Naive thymus-derived CD4-positive, alpha-beta T cell (primary cell): ENCODE results near the gene SERPING1. TPM values are rescaled to one million over a fixed set of nuclear protein-coding genes. Genes with fewer than 3 reads are reported as not detected.

Source experiments
- ATAC-seq: fragments of 150-1000 bp; cut with Tn5 transposase; 2 replicates; pipeline ENCODE4 v1.10.0; 2021; ENCODE audit warnings: mild to moderate bottlenecking, moderate library complexity
- CTCF ChIA-PET: fragments of 350-600 bp; sonication (Branson Sonifier 250); formaldehyde crosslinking; loops from one replicate; lab custom pipeline; 2021; ENCODE audit warnings: antibody characterized with exemption; lab: Charles Lee
- POLR2A ChIA-PET: fragments of 350-600 bp; sonication (Branson Sonifier 250); formaldehyde crosslinking; loops from one replicate; lab custom pipeline; 2021; ENCODE audit warnings: antibody characterized with exemption, inconsistent platforms; lab: Charles Lee
- DNase-seq, 9 donors: peaks; one replicate each; pipeline versions ENCODE4 v3.0.0 to v3.0.0-alpha.2; 2020 to 2022; ENCODE audit warnings: mixed read lengths in 1 of 9
- H3K27ac ChIP-seq: one replicate; pipeline ENCODE4 v1.7.0; 2013; ENCODE audit warnings: mild to moderate bottlenecking, low read depth, low read length, moderate library complexity
- H3K27me3 ChIP-seq, 2 donors: one replicate each; pipeline ENCODE4 v1.7.0; 2013; ENCODE audit warnings: low read length in 2 of 2, mild to moderate bottlenecking in 2 of 2, moderate library complexity in 2 of 2; ENCODE audit not compliant: control insufficient read depth in 2 of 2, insufficient read depth in 2 of 2
- H3K36me3 ChIP-seq, 3 experiments: 1 replicate in 2 of 3; 2 replicates in 1 of 3; pipeline ENCODE4 v1.7.0; 2013; ENCODE audit warnings: low read length in 3 of 3, mild to moderate bottlenecking in 3 of 3, moderate library complexity in 1 of 3; ENCODE audit not compliant: insufficient read depth in 3 of 3, control insufficient read depth in 2 of 3
- H3K4me1 ChIP-seq, 2 donors: one replicate each; pipeline ENCODE4 v1.7.0; 2013; ENCODE audit warnings: low read length in 2 of 2, mild to moderate bottlenecking in 2 of 2, moderate library complexity in 1 of 2; ENCODE audit not compliant: control insufficient read depth in 2 of 2, insufficient read depth in 2 of 2
- H3K4me3 ChIP-seq: 2 replicates; pipeline ENCODE4 v1.7.0; 2013; ENCODE audit warnings: mild to moderate bottlenecking, low read length
- H3K9me3 ChIP-seq, 3 experiments: 1 replicate in 2 of 3; 2 replicates in 1 of 3; pipeline ENCODE4 v1.7.0; 2013; ENCODE audit warnings: low read length in 3 of 3; ENCODE audit not compliant: control insufficient read depth in 2 of 3
- H3K27ac Mint-ChIP-seq, 9 donors: one replicate each; pipeline ENCODE4 v1.8.0; 2020 to 2022; ENCODE audit warnings: mixed read lengths in 9 of 9, mild to moderate bottlenecking in 8 of 9, moderate library complexity in 5 of 9, inconsistent platforms in 2 of 9
- H3K27me3 Mint-ChIP-seq, 5 donors: one replicate each; pipeline ENCODE4 v1.8.0; 2021 to 2022; ENCODE audit warnings: mixed read lengths in 5 of 5, mild to moderate bottlenecking in 1 of 5
- H3K36me3 Mint-ChIP-seq, 5 donors: one replicate each; pipeline ENCODE4 v1.8.0; 2020 to 2022; ENCODE audit warnings: mixed read lengths in 5 of 5, mild to moderate bottlenecking in 3 of 5, inconsistent platforms in 1 of 5
- H3K4me1 Mint-ChIP-seq, 7 donors: one replicate each; pipeline ENCODE4 v1.8.0; 2020 to 2022; ENCODE audit warnings: mixed read lengths in 7 of 7, mild to moderate bottlenecking in 3 of 7, inconsistent platforms in 1 of 7
- H3K4me3 Mint-ChIP-seq, 10 donors: one replicate each; pipeline ENCODE4 v1.8.0; 2020 to 2022; ENCODE audit warnings: mild to moderate bottlenecking in 10 of 10, mixed read lengths in 10 of 10, moderate library complexity in 6 of 10, inconsistent platforms in 2 of 10
- H3K9me3 Mint-ChIP-seq, 11 donors: one replicate each; pipeline ENCODE4 v1.8.0; 2020 to 2022; ENCODE audit warnings: mixed read lengths in 11 of 11, mild to moderate bottlenecking in 4 of 11, inconsistent platforms in 1 of 11, moderate library complexity in 1 of 11
- intact Hi-C, 2 donors: fragments of 100-400 bp; cut with micrococcal nuclease; formaldehyde crosslinking; loops; one replicate each; pipeline ENCODE4 v1.15.1; 2023
- polyA plus RNA-seq, 2 donors: library from polyadenylated mRNA; unstranded; fragments of 300-500 nt; fragmentation: Illumina TruSeq; gene quantifications; one replicate each; pipeline ENCODE4 v1.2.3, GENCODE V29; 2021
- total RNA-seq, 6 experiments: library from RNA in 5 of 6; stranded (reverse) in 5 of 6; gene quantifications; 1 replicate in 5 of 6; 2 replicates in 1 of 6; pipeline ENCODE4 v1.2.3 and lab custom pipeline; 2021 to 2026

SERPING1 gene
- total and polyA plus RNA-seq, 7 experiments from 2014 or later, result 0.21 to 3.7 (median 0.97) TPM; not detected in 4

GRCh38 chr11:57586711-57587245, 10.7 kb upstream of the SERPING1 start:
- ChIA-PET POLR2A (no interaction called here), CTCF (no interaction called here)
- Histone ChIP-seq H3K36me3 (no peaks in the 10 kb centered on the region), H3K4me3 (no peak overlapping the region), H3K27me3 (no peaks in the 10 kb centered on the region), H3K27ac (no peak overlapping the region), H3K4me1 (no peaks in the 10 kb centered on the region), H3K9me3 (no peaks in the 10 kb centered on the region)
- no peak for DNase-seq
- Mint-ChIP-seq H3K9me3 (no peaks in the 10 kb centered on the region), H3K36me3 (no peaks in the 10 kb centered on the region), H3K27me3 (peaks cover 0 to 5% (median 3%) of the 10 kb centered on the region in 5 donors), H3K4me3 (no peak overlapping the region), H3K27ac (no peak overlapping the region), H3K4me1 (peaks cover 0 to 21% (median 13%) of the 10 kb centered on the region in 7 donors)
- intact Hi-C loops, result no loop called here
- no peak for ATAC-seq

- no peaks in the 10 kb centered on the region for H3K36me3 Mint-ChIP-seq
- peaks cover 0 to 10% (median 3%) of the 10 kb centered on the region in 5 donors for H3K27me3 Mint-ChIP-seq
- no peaks in the 10 kb centered on the region for H3K27me3 ChIP-seq
- no peak overlapping the region for H3K4me3 Mint-ChIP-seq
- CTCF ChIA-PET, result no interaction called here
- ATAC-seq, result peak; percentile 44
- no peak for DNase-seq
- H3K36me3 ChIP-seq, result no peaks in the 10 kb centered on the region
- no peak overlapping the region for H3K27ac Mint-ChIP-seq
- peaks cover 0 to 21% (median 13%) of the 10 kb centered on the region in 7 donors for H3K4me1 Mint-ChIP-seq
- no peaks in the 10 kb centered on the region for H3K4me1 ChIP-seq
- H3K9me3 ChIP-seq, result no peaks in the 10 kb centered on the region
- H3K27ac ChIP-seq, result no peak overlapping the region
- intact Hi-C loops, result no loop called here
- POLR2A ChIA-PET, result no interaction called here
- no peak overlapping the region for H3K4me3 ChIP-seq
- no peaks in the 10 kb centered on the region for H3K9me3 Mint-ChIP-seq
Measured at GRCh38 chr11:57588046-57588710, 9.3 kb upstream of the SERPING1 start.

GRCh38 chr11:57596266-57596885, 1.1 kb upstream of the SERPING1 start:
- no peaks in the 10 kb centered on the region for H3K4me1 ChIP-seq
- H3K9me3 Mint-ChIP-seq, result peaks cover 0 to 1% (median 0%) of the 10 kb centered on the region in 11 donors
- no peak for ATAC-seq
- no peak overlapping the region for H3K27ac ChIP-seq
- H3K4me3 ChIP-seq, result no peak overlapping the region
- H3K4me3 Mint-ChIP-seq, result no peak overlapping the region
- intact Hi-C loops, result no loop called here
- peaks cover 30 to 54% (median 34%) of the 10 kb centered on the region in 5 donors for H3K27me3 Mint-ChIP-seq
- no peak for DNase-seq
- ChIA-PET POLR2A (no interaction called here), CTCF (no interaction called here)
- peaks cover 0 to 9% (median 0%) of the 10 kb centered on the region in 7 donors for H3K4me1 Mint-ChIP-seq
- no peaks in the 10 kb centered on the region for H3K27me3 ChIP-seq
- H3K27ac Mint-ChIP-seq, result no peak overlapping the region
- H3K36me3 Mint-ChIP-seq, result peaks cover 0 to 4% (median 0%) of the 10 kb centered on the region in 5 donors
- no peaks in the 10 kb centered on the region for H3K36me3 ChIP-seq
- no peaks in the 10 kb centered on the region for H3K9me3 ChIP-seq

- ChIA-PET CTCF (no interaction called here), POLR2A (no interaction called here)
- Histone ChIP-seq H3K4me3 (no peak overlapping the region), H3K4me1 (no peaks in the 10 kb centered on the region), H3K9me3 (no peaks in the 10 kb centered on the region), H3K27me3 (no peaks in the 10 kb centered on the region), H3K36me3 (no peaks in the 10 kb centered on the region), H3K27ac (no peak overlapping the region)
- H3K27me3 Mint-ChIP-seq, result peaks cover 27 to 48% (median 34%) of the 10 kb centered on the region in 5 donors
- peaks cover 0 to 9% (median 0%) of the 10 kb centered on the region in 7 donors for H3K4me1 Mint-ChIP-seq
- DNase-seq (no peak), ATAC-seq (no peak)
- H3K36me3 Mint-ChIP-seq, result peaks cover 0 to 4% (median 0%) of the 10 kb centered on the region in 5 donors
- peaks cover 0 to 1% (median 0%) of the 10 kb centered on the region in 11 donors for H3K9me3 Mint-ChIP-seq
- H3K4me3 Mint-ChIP-seq, result peak overlapping the region in 2 of 10 donors; percentile 29 to 35
- peak overlapping the region in 1 of 9 donors; percentile 6 for H3K27ac Mint-ChIP-seq
- intact Hi-C loops, result no loop called here
Measured at GRCh38 chr11:57597916-57598830, 688 bp downstream of the SERPING1 start.

GRCh38 chr11:57598831-57599155, 1.3 kb downstream of the SERPING1 start:
- H3K4me1 Mint-ChIP-seq, result peaks cover 0 to 9% (median 0%) of the 10 kb centered on the region in 7 donors
- CTCF ChIA-PET, result no interaction called here
- H3K4me3 ChIP-seq, result no peak overlapping the region
- H3K27me3 Mint-ChIP-seq, result peaks cover 27 to 45% (median 34%) of the 10 kb centered on the region in 5 donors
- H3K4me3 Mint-ChIP-seq, result peak overlapping the region in 1 of 10 donors; percentile 29
- intact Hi-C loops, result no loop called here
- H3K9me3 ChIP-seq, result no peaks in the 10 kb centered on the region
- no peaks in the 10 kb centered on the region for H3K27me3 ChIP-seq
- H3K36me3 ChIP-seq, result no peaks in the 10 kb centered on the region
- peaks cover 0 to 4% (median 0%) of the 10 kb centered on the region in 5 donors for H3K36me3 Mint-ChIP-seq
- DNase-seq (no peak), ATAC-seq (no peak)
- peaks cover 0 to 1% (median 0%) of the 10 kb centered on the region in 11 donors for H3K9me3 Mint-ChIP-seq
- no peaks in the 10 kb centered on the region for H3K4me1 ChIP-seq
- H3K27ac ChIP-seq, result no peak overlapping the region
- no peak overlapping the region for H3K27ac Mint-ChIP-seq
- POLR2A ChIA-PET, result no interaction called here

- ChIA-PET POLR2A (no interaction called here), CTCF (no interaction called here)
- Histone ChIP-seq H3K27me3 (no peaks in the 10 kb centered on the region), H3K27ac (no peak overlapping the region), H3K9me3 (no peaks in the 10 kb centered on the region), H3K36me3 (no peaks in the 10 kb centered on the region), H3K4me1 (no peaks in the 10 kb centered on the region), H3K4me3 (no peak overlapping the region)
- no peak for DNase-seq
- H3K36me3 Mint-ChIP-seq, result peaks cover 0 to 4% (median 0%) of the 10 kb centered on the region in 5 donors
- no peak overlapping the region for H3K4me3 Mint-ChIP-seq
- H3K4me1 Mint-ChIP-seq, result peaks cover 0 to 9% (median 0%) of the 10 kb centered on the region in 7 donors
- H3K27me3 Mint-ChIP-seq, result peaks cover 27 to 39% (median 34%) of the 10 kb centered on the region in 5 donors
- ATAC-seq, result no peak
- intact Hi-C loops, result no loop called here
- peaks cover 0 to 1% (median 0%) of the 10 kb centered on the region in 11 donors for H3K9me3 Mint-ChIP-seq
- no peak overlapping the region for H3K27ac Mint-ChIP-seq
Measured at GRCh38 chr11:57599381-57599780, 1.9 kb downstream of the SERPING1 start.
